ENCODE results near the gene GNB1. TPM values are rescaled to one million over a fixed set of nuclear protein-coding genes. Genes with fewer than 3 reads are reported as not detected.
A peak's percentile ranks its signal among the peaks of the same experiment; 100 is the strongest.
"Not testable (repeated sequence)": the region's sequence is repeated elsewhere in the genome, so short reads cannot be mapped to it uniquely, and the experiment has no call there.

GNB1 gene
- total and polyA plus RNA-seq, 10 of the 15 experiments (the other 5 are each of a cell fraction or from before 2014, with no cell fraction given), result 23.0 to 392 (median 93.9) TPM

GRCh38 chr1:1861339-1861730, 29.6 kb downstream of the GNB1 start:
- Histone ChIP-seq H3K4me1 (ENCODE audit: control insufficient read depth, insufficient read depth, low read length) (peaks cover 63% of the 10 kb centered on the region), H3K9me3 (replicated peaks; ENCODE audit: control insufficient read depth, insufficient read depth, low read length) (no peaks in the 10 kb centered on the region), H3K27ac (ENCODE audit: control insufficient read depth, insufficient read depth) (no peak overlapping the region), H3K79me2 (ENCODE audit: control insufficient read depth, insufficient read depth, low read length) (peaks cover 97% of the 10 kb centered on the region), H3K9ac (ENCODE audit: control insufficient read depth, insufficient read depth, low read length) (no peak overlapping the region), H3K27me3 (replicated peaks in 1 of 2; ENCODE audit: control insufficient read depth in 2 of 2, insufficient read depth in 2 of 2, low read length in 1 of 2) (no peaks in the 10 kb centered on the region), H3K4me2 (ENCODE audit: control insufficient read depth, insufficient read depth) (no peak overlapping the region), H3K36me3 (ENCODE audit: control insufficient read depth in 2 of 2, insufficient read depth in 2 of 2, low read length in 1 of 2) (peaks cover 9 to 18% of the 10 kb centered on the region in 2 experiments), H2AFZ (ENCODE audit: control insufficient read depth, low read depth, low read length) (no peak overlapping the region), H4K20me1 (ENCODE audit: control insufficient read depth, insufficient read depth) (peaks cover 27% of the 10 kb centered on the region), H3K4me3 (no peak overlapping the region)
- ChIA-PET CTCF (interaction anchor here (0.6 to 1.5 kb wide), 3 partner anchors 28 to 269 kb away, joined by 3 read pairs; no protein-coding TSS in a partner anchor), RAD21 (ENCODE audit: unreplicated experiment) (no interaction called here), SMC1A (ENCODE audit: uncharacterized antibody, unreplicated experiment) (interaction anchor here (0.6 to 1.5 kb wide), 3 partner anchors 22 to 44 kb away, joined by 3 to 4 read pairs (median 4); no protein-coding TSS in a partner anchor), POLR2A (interaction anchor here (0.7 to 1.4 kb wide), 3 partner anchors 12 to 27 kb away, joined by 3 to 5 read pairs (median 5); no protein-coding TSS in a partner anchor)
- intact Hi-C loops (cut with micrococcal nuclease; ENCODE audit: unreplicated experiment) (no loop called here), in situ Hi-C loops (cut with MboI) (no loop called here)
- FAIRE-seq, result no peak
- DNase-seq (ENCODE audit: low read depth, low spot score), result no peak
- TF ChIP-seq MEF2B (IDR thresholded peaks at IDR 0.05; ENCODE audit: partially characterized antibody, poor library complexity, severe bottlenecking), result no peak
- TF ChIP-seq GABPA (IDR thresholded peaks at IDR 0.05; ENCODE audit: low read depth), result no peak
- no peak for TF ChIP-seq NR2C1 (IDR thresholded peaks at IDR 0.05)
- WGBS (ENCODE audit: insufficient coverage, insufficient replicate concordance, low lambda C conversion rate, missing lambda C conversion rate), result 60% methylated on average over 1 of the region's 1 CpG
- ATAC-seq, result no peak
- no TSS peak for BruUV-seq (replicated peaks)

GRCh38 chr1:1859970-1860697, 30.8 kb downstream of the GNB1 start:
- H3K27ac ChIP-seq (ENCODE audit: control insufficient read depth, insufficient read depth); H3K9me3 ChIP-seq (replicated peaks; ENCODE audit: control insufficient read depth, insufficient read depth, low read length); H2AFZ ChIP-seq (ENCODE audit: control insufficient read depth, low read depth, low read length); H3K4me2 ChIP-seq (ENCODE audit: control insufficient read depth, insufficient read depth); DNase-seq (ENCODE audit: low read depth, low spot score); H3K9ac ChIP-seq (ENCODE audit: control insufficient read depth, insufficient read depth, low read length); FAIRE-seq; intact Hi-C loops (cut with micrococcal nuclease; ENCODE audit: unreplicated experiment); RAD21 ChIA-PET (ENCODE audit: unreplicated experiment); H3K4me3 ChIP-seq; ATAC-seq; BruUV-seq (replicated peaks); in situ Hi-C loops (cut with MboI); H3K27me3 ChIP-seq (replicated peaks in 1 of 2; ENCODE audit: control insufficient read depth in 2 of 2, insufficient read depth in 2 of 2, low read length in 1 of 2): not testable (repeated sequence)
- WGBS (ENCODE audit: insufficient coverage, insufficient replicate concordance, low lambda C conversion rate, missing lambda C conversion rate), result 87% methylated on average over 8 of the region's 8 CpGs
- ChIA-PET POLR2A (interaction anchor here (0.6 to 1.2 kb wide), 6 partner anchors 10 to 360 kb away, joined by 3 to 5 read pairs (median 4); no protein-coding TSS in a partner anchor), SMC1A (ENCODE audit: uncharacterized antibody, unreplicated experiment) (interaction anchor here (1.0 to 1.4 kb wide), 2 partner anchors 14 to 23 kb away, joined by 3 to 4 read pairs; no protein-coding TSS in a partner anchor), CTCF (interaction anchor here (0.6 to 1.0 kb wide), 3 partner anchors 46 to 512 kb away, joined by 3 read pairs; no protein-coding TSS in a partner anchor)
- 0 out of 2 replicates have a peak, but pooled peaks have one; percentile 23 for TF ChIP-seq JUNB (IDR thresholded peaks at IDR 0.05)
- peaks cover 9 to 21% of the 10 kb centered on the region in 2 experiments for H3K36me3 ChIP-seq (ENCODE audit: control insufficient read depth in 2 of 2, insufficient read depth in 2 of 2, low read length in 1 of 2)
- H3K4me1 ChIP-seq (ENCODE audit: control insufficient read depth, insufficient read depth, low read length), result peaks cover 54% of the 10 kb centered on the region
- H4K20me1 ChIP-seq (ENCODE audit: control insufficient read depth, insufficient read depth), result peaks cover 22% of the 10 kb centered on the region
- peaks cover 93% of the 10 kb centered on the region for H3K79me2 ChIP-seq (ENCODE audit: control insufficient read depth, insufficient read depth, low read length)

Measured in GM12878 (cell line).